CD4-positive, alpha-beta T cell treated with Interleukin-21 for 1 hour (primary cell): Measurements from ENCODE around the gene SUPT6H.
A peak's percentile ranks its signal among the peaks of the same experiment; 100 is the strongest.

Source experiments
- DNase-seq: peaks from one replicate; pipeline ENCODE4 v3.0.0-alpha.2; 2020

The SUPT6H gene

GRCh38 chr17:28661635-28662526, at the start of gene SUPT6H, which contains the start of gene SDF2:
TSS of gene SUPT6H (plus strand) at chr17:28662205. CDS start at chr17:28673402, 11,197 bp downstream.
TSS of gene SDF2 (minus strand) at chr17:28661906. CDS start at chr17:28661876, 30 bp downstream.
- DNase-seq, result peak; percentile 92

- no peak for DNase-seq
Measured at GRCh38 chr17:28612531-28612930, 49.5 kb upstream of the SUPT6H start.

GRCh38 chr17:28612936-28613872, 48.8 kb upstream of the SUPT6H start:
- peak; percentile 52 for DNase-seq

GRCh38 chr17:28613931-28614381, 48.0 kb upstream of the SUPT6H start, which contains the start of gene RSKR:
TSS of gene RSKR (minus strand) at chr17:28614185. CDS start at chr17:28614161, 24 bp downstream.
- no peak for DNase-seq

GRCh38 chr17:28615260-28615940, 46.6 kb upstream of the SUPT6H start:
- DNase-seq, result no peak

- DNase-seq, result no peak
Measured at GRCh38 chr17:28616281-28616680, 45.7 kb upstream of the SUPT6H start.

GRCh38 chr17:28618464-28618863, 43.5 kb upstream of the SUPT6H start:
- no peak for DNase-seq

- DNase-seq, result no peak
Measured at GRCh38 chr17:28620010-28620409, 42.0 kb upstream of the SUPT6H start.

- DNase-seq, result no peak
Measured at GRCh38 chr17:28622186-28622585, 39.8 kb upstream of the SUPT6H start.

- no peak for DNase-seq
Measured at GRCh38 chr17:28623696-28624095, 38.3 kb upstream of the SUPT6H start.

GRCh38 chr17:28624148-28624547, 37.9 kb upstream of the SUPT6H start:
- no peak for DNase-seq

GRCh38 chr17:28626818-28627217, 35.2 kb upstream of the SUPT6H start:
- no peak for DNase-seq

- no peak for DNase-seq
Measured at GRCh38 chr17:28634206-28634865, 27.7 kb upstream of the SUPT6H start.

- DNase-seq, result no peak
Measured at GRCh38 chr17:28635506-28635905, 26.5 kb upstream of the SUPT6H start.

GRCh38 chr17:28641579-28641978, 20.4 kb upstream of the SUPT6H start:
- no peak for DNase-seq

GRCh38 chr17:28643983-28644786, 17.8 kb upstream of the SUPT6H start:
- DNase-seq, result peak; percentile 31

- peak; percentile 96 for DNase-seq
Measured at GRCh38 chr17:28644787-28645575, 17.0 kb upstream of the SUPT6H start, which contains the start of gene BLTP2. TSS of gene BLTP2 (minus strand) at chr17:28645158. CDS start at chr17:28645056, 102 bp downstream.

GRCh38 chr17:28645576-28645939, 16.4 kb upstream of the SUPT6H start:
- no peak for DNase-seq

- DNase-seq, result peak; percentile 24
Measured at GRCh38 chr17:28646039-28646754, 15.8 kb upstream of the SUPT6H start.

- no peak for DNase-seq
Measured at GRCh38 chr17:28648698-28649097, 13.3 kb upstream of the SUPT6H start.
